Activated T-cell treated with anti-CD3 and anti-CD28 coated beads, Interleukin-2, amount 50 U/mL, for 4 hours (primary cell): Measurements from ENCODE around the gene ZNF121. TPM values are rescaled to one million over a fixed set of nuclear protein-coding genes. Genes with fewer than 3 reads are reported as not detected.
"Not testable (repeated sequence)": the region's sequence is repeated elsewhere in the genome, so short reads cannot be mapped to it uniquely, and the experiment has no call there.

ENCODE experiments used
- ATAC-seq, 2 donors: fragments of 200-7000 bp; cut with Tn5 transposase; one replicate each; pipeline ENCODE4 v1.10.0; 2021
- DNase-seq: peaks from one replicate; pipeline ENCODE4 v3.0.0-alpha.2; 2020
- H3K27me3 Mint-ChIP-seq: one replicate; pipeline ENCODE4 v1.8.0; 2021; ENCODE audit warnings: low read depth, mixed read lengths
- H3K36me3 Mint-ChIP-seq: one replicate; pipeline ENCODE4 v1.8.0; 2022; ENCODE audit warnings: mixed read lengths; ENCODE audit not compliant: insufficient read depth
- H3K4me1 Mint-ChIP-seq: one replicate; pipeline ENCODE4 v1.8.0; 2021; ENCODE audit warnings: low read depth, mixed read lengths
- H3K4me3 Mint-ChIP-seq: one replicate; pipeline ENCODE4 v1.8.0; 2021; ENCODE audit warnings: mild to moderate bottlenecking, moderate library complexity, mixed read lengths
- H3K9me3 Mint-ChIP-seq: one replicate; pipeline ENCODE4 v1.8.0; 2021; ENCODE audit warnings: mixed read lengths
- total RNA-seq, 3 donors: library from RNA; stranded (reverse); gene quantifications; one replicate each; pipeline ENCODE4 v1.2.1, GENCODE V29; 2021

The ZNF121 gene
- total RNA-seq, 3 donors from 2014 or later: 63.3 to 70.0 (median 69.7) TPM

DNA sequence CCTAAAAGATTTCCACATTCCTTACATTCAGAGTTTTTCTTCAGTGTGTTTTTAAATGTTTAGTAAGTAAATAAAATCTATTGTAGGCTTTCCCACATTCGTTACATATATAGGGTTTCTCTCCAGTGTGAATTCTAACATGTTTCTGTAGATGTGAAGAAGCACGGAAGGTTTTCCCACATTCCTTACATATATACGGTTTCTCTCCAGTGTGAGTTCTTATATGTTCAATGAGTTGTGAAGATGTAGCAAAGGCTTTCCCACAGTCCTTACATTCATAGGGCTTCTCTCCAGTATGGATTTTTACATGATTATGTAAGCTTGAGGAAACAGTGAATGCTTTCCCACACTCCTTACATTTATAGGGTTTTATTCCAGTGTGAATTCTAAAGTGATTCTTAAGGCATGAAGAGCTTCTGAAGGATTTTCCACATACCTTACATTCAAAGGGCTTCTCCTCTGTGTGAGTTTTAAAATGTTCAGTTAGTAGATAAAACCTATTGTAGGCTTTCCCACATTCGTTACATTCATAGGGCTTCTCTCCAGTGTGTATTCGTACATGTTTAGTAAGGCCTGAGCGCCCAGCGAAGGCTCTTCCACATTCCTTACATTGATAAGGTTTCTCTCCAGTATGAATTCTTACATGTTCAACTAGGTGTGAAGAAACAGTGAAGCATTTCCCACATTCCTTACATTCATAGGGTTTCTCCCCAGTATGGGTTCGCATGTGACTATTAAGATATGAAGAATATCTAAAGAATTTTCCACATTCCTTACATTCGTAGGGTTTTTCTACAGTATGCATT is 18.2 kb downstream of the ZNF121 start:
- Mint-ChIP-seq H3K4me3 (no peak overlapping the region), H3K36me3 (peaks cover 75% of the 10 kb centered on the region), H3K9me3 (peaks cover 35% of the 10 kb centered on the region), H3K4me1 (peaks cover 2% of the 10 kb centered on the region), H3K27me3 (no peaks in the 10 kb centered on the region)
- DNase-seq: no peak
- no peak for ATAC-seq

DNA sequence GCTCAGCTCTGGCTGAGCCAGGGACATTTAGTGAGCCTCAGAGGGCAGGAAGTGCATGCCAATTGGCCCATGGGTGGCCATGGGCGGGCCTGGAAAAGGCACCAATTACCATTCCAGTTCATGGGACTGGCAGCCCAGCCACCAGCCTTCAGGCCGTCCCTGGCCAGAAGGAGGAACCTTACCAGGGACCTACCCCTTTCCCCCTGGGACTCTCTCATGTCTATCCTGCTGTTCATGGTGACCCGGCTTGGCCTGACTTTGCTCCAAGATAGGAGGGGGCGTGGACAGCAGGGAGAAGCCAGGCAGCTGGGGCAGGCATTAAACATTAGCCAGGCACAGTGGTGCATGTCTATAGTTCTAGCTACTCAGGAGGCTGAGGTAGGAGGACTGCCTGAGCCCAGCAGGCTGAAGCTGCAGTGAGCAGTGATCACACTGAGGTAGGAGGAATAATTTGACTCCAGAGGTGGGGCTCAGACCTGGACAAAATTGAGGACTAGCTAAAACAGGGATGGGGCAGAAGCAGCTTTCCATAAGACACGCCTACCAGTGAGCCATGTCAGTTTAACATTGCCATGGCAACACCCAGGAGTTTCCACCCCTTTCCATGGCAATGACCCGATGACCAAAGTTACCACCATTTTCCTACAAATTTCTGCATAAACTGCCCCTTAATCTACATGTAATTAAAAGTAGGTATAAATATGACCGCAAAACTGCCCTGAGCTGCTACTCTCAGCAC is 31.6 kb downstream of the ZNF121 start:
- DNase-seq (no peak), ATAC-seq (no peak)
- Mint-ChIP-seq H3K36me3 (peaks cover 9% of the 10 kb centered on the region), H3K4me3 (no peak overlapping the region), H3K27me3 (no peaks in the 10 kb centered on the region), H3K9me3 (peaks cover 31% of the 10 kb centered on the region), H3K4me1 (no peaks in the 10 kb centered on the region)

DNA sequence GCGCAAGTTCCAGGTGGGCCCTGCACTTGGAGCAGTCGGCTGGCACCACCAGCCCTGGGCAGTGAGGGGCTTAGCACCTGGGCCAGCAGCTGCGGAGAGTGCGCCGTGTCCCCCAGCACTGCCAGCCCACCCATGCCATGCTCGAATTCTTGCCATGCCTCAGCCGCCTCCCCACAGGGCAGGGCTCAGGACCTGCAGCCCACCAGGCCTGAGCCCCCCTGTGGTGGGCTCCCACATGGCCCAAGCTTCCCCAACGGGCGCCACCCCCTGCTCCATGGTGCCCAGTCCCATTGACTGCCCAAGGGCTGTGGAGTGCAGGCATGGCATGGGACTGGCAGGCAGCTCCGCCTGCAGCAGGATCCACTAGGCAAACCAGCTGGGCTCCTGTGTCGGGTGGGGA is 36.4 kb downstream of the ZNF121 start:
- DNase-seq (no peak), ATAC-seq (no peak)
- no peak overlapping the region for H3K4me3 Mint-ChIP-seq
- H3K27me3 Mint-ChIP-seq: no peaks in the 10 kb centered on the region
- peaks cover 6% of the 10 kb centered on the region for H3K36me3 Mint-ChIP-seq
- peaks cover 26% of the 10 kb centered on the region for H3K9me3 Mint-ChIP-seq
- no peaks in the 10 kb centered on the region for H3K4me1 Mint-ChIP-seq

DNA sequence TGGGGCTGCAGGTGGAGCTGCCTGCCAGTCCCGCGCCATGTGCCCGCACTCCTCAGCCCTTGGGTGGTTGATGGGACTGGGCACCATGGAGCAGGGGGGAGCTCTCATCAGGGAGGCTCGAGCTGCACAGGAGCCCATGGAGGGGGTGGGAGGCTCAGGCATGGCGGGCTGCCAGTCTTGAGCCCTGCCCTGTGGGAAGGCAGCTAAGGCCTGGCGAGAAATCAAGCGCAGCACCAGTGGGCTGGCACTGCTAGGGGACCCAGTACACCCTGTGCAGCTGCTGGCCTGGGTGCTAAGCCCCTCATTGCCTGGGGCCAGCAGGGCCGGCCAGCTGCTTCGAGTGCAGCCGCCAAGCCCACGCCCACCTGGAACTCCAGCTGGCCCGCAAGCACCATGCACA is 43.0 kb downstream of the ZNF121 start:
- not testable (repeated sequence) for H3K36me3 Mint-ChIP-seq, DNase-seq, H3K4me3 Mint-ChIP-seq, H3K27me3 Mint-ChIP-seq, ATAC-seq
- Mint-ChIP-seq H3K4me1 (peaks cover 22% of the 10 kb centered on the region), H3K9me3 (peaks cover 15% of the 10 kb centered on the region)

DNA sequence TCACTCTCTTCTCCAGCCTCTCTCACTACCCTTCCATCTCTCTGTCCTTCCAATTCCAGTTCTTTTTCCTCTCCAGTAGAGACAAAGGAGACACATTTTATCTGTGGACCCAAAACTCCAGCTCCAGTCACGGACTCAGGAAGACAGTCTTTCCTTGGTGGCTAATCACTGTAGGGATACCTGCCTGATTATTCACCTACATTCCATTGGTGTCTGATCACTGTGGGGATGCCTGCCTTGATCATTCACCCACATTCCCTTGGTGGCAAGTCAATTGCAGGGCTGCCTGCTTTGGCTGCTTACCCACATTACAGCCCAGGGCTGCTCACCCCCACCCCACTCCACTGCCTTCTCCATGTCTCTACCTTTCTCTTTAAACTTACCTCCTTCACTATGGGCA is 44.4 kb downstream of the ZNF121 start:
- Mint-ChIP-seq H3K36me3 (peaks cover 21% of the 10 kb centered on the region), H3K4me3 (peak overlapping the region; percentile 98), H3K4me1 (peaks cover 22% of the 10 kb centered on the region), H3K9me3 (peaks cover 15% of the 10 kb centered on the region)
- not testable (repeated sequence) for DNase-seq, H3K27me3 Mint-ChIP-seq, ATAC-seq

DNA sequence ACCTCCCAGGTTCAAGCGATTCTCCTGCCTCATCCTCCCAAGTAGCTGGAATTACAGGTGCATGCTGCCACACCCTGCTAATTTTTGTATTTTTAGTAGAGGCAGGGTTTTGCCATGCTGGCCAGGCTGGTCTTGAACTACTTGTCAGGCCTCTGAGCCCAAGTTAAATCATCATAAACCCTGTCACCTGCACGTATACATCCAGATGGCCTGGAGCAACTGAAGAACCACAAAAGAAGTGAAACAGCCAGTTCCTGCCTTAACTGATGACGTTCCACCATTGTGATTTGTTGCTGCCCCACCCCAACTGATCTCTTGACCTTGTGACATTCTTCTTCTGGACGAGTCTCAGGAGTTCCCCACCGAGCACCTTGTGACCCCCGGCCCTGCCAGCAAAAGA is 45.1 kb downstream of the ZNF121 start:
- DNase-seq, ATAC-seq, H3K27me3 Mint-ChIP-seq: not testable (repeated sequence)
- peak overlapping the region; percentile 98 for H3K4me3 Mint-ChIP-seq
- H3K36me3 Mint-ChIP-seq: peaks cover 27% of the 10 kb centered on the region
- peaks cover 22% of the 10 kb centered on the region for H3K4me1 Mint-ChIP-seq
- peaks cover 15% of the 10 kb centered on the region for H3K9me3 Mint-ChIP-seq

DNA sequence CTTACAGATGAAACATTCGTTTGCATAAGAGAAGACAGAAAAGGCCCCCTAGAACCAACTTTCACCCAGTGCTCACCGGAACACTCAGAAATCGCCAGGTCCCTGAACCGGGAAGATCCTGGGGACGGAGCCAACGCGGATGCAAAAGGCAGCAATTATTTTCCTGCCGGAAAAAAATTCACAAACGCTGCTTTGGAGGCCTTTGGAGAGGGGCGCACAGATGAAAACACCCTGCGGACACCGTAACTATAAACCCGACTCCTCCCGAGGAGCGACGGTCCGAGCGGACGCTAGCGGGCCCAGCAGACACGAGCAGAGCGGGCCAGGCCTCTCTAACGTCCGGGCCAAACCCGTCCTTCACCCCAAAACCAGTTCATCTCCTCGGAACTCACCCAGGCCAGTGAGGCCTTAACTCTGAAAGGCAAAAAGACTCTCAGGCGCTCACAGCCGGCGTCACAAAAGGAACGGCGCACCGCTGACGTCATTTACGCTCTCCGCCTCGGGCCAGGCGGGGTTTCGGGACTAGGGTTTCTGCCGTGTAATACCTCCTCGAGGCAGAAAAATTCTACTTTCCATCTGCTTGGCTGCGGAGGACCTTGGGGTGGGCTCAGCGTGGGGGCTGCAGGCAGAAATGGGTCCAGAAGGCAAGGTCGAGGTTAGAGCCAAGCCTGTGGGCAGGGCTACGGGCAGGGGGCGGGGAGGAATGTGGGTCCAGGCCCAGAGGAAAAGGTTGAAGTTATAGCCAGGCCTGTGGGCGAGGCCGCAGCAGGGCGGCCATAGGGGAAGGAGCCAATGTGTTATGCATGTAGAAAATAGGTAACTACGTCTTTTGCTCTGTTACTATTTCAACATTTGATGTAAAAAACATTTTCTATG is 45.9 kb downstream of the ZNF121 start, which contains the start of gene ZNF426:
ZNF426 (minus strand) TSS at position 463 of the 876 bp plus-strand sequence. CDS start 2,413 bp downstream, outside the sequence.
- peak; percentile 93 to 97 for ATAC-seq
- Mint-ChIP-seq H3K9me3 (peaks cover 23% of the 10 kb centered on the region), H3K27me3 (no peaks in the 10 kb centered on the region), H3K4me1 (peaks cover 22% of the 10 kb centered on the region), H3K36me3 (peaks cover 34% of the 10 kb centered on the region), H3K4me3 (peak within 1 kb of the TSS; percentile 98)
- DNase-seq: peak; percentile 80

DNA sequence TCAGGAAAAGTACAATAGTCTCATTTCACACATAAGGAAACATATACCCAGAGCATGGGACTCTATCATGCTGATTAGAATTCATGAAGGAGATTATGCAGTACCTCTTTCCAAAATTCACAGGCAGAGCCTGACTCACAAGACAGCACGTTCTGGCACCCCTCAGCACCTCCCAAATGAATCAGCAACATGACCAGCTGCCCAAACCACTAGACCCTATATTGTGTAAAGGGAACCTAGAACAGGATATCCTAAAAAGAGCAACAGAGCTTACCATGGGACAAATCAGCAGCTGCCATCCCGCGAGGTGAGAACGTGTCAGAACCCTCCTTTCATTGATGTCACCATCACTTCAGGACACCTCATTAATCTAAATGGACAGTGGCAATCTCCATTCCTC is 48.4 kb downstream of the ZNF121 start:
- H3K9me3 Mint-ChIP-seq: peaks cover 42% of the 10 kb centered on the region
- peak overlapping the region; percentile 11 for H3K4me3 Mint-ChIP-seq
- ATAC-seq: no peak
- H3K4me1 Mint-ChIP-seq: peaks cover 22% of the 10 kb centered on the region
- no peaks in the 10 kb centered on the region for H3K27me3 Mint-ChIP-seq
- H3K36me3 Mint-ChIP-seq: peaks cover 58% of the 10 kb centered on the region
- DNase-seq: no peak

DNA sequence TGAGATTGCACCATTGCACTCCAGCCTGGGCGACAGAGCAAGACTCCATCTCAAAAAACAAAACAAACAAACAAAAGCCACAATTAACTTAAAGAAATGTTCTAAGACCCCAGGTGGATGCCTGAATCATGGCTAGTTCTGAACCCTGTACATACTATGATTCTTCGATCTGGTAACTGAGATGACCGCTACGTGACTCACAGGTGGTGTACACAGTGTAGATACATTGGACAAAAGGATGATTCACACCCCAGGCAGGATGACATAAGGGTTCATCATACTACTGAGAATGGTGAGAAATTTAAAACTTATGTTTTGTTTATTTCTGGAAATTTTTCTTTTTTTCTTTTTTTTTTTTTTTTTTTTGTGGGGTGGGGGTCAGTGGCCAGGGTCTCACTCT is 52.4 kb downstream of the ZNF121 start:
- Mint-ChIP-seq H3K4me1 (no peaks in the 10 kb centered on the region), H3K36me3 (peaks cover 83% of the 10 kb centered on the region), H3K9me3 (peaks cover 51% of the 10 kb centered on the region), H3K27me3 (no peaks in the 10 kb centered on the region), H3K4me3 (no peak overlapping the region)
- ATAC-seq (peak; percentile 48 to 58), DNase-seq (no peak)

DNA sequence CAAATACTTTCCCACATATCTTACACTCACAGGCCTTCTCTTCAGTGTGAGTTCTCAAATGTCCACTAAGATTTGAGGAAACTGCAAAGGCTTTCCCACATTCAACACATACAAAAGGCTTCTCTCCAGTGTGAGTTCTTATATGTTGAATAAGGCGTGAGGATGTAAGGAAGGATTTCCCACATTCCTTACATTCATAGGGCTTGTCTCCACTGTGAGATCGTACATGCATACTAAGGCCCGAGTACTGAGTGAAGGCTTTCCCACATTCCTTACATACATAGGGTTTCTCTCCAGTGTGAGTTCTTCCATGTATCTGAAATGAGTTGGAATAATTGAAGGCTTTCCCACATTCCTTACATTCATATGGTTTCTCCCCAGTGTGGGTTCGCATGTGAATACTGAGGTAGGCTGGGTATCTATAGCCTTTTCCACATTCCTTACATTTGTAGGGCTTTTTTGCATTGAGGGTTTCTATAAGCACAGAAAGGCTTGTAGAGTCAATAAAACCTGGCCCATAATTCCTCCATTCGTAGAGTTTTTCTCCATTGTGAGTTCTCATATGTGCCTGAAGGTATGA is 55.5 kb downstream of the ZNF121 start:
- H3K9me3 Mint-ChIP-seq: peaks cover 64% of the 10 kb centered on the region

DNA sequence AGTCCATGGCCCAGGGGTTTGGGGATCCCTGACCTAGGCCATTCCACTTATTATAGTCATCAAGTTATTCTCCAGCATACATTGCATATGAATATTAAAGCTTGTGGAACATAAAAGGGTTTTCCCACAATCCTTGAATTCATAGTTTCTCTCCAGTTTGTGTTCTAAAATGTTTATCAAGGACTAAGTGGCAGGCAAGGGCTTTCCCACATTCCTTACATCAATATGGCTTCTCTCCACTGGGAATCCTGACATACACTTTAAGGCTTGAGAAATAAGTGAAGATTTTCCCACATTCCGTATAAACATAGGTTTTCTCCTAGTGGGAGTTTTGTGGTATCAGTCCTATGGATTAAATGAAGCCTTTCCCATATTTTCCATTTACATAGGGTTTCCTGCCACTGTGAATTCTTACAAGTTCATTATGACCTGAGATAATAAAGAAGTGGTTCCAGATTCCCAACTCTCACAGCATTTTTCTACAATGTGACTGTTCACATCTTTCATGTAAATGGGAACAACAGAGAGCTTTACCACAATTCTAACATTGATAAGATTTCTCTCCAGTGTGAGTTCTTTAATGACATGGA is 60.3 kb downstream of the ZNF121 start:
- Mint-ChIP-seq H3K36me3 (peaks cover 39% of the 10 kb centered on the region), H3K4me3 (no peak overlapping the region), H3K4me1 (no peaks in the 10 kb centered on the region), H3K9me3 (peaks cover 43% of the 10 kb centered on the region), H3K27me3 (no peaks in the 10 kb centered on the region)
- ATAC-seq (no peak), DNase-seq (no peak)

More for the DNA sequence above, 55.5 kb downstream of the ZNF121 start:
- no peaks in the 10 kb centered on the region for H3K4me1 Mint-ChIP-seq
- peaks cover 76% of the 10 kb centered on the region for H3K36me3 Mint-ChIP-seq
- no peak for DNase-seq
- H3K27me3 Mint-ChIP-seq: no peaks in the 10 kb centered on the region
- H3K4me3 Mint-ChIP-seq: no peak overlapping the region
- no peak for ATAC-seq
